Astrocyte (in vitro differentiated cells and primary cell): ENCODE results near the gene RCOR1. TPM values are rescaled to one million over a fixed set of nuclear protein-coding genes. Genes with fewer than 3 reads are reported as not detected.

Experiments used
- DNase-seq: peaks from one replicate; pipeline ENCODE4 v3.0.0-alpha.2; 2010; ENCODE audit warnings: low read depth
- FAIRE-seq: peaks from 2 replicates; lab custom pipeline; 2011; peaks lifted over from hg19 to GRCh38; lab: Jason Lieb, UNC
- H2AFZ ChIP-seq: 2 replicates; pipeline ENCODE4 v1.6.0; 2012; ENCODE audit warnings: low read depth, low read length, inconsistent platforms
- H3K27ac ChIP-seq: 2 replicates; pipeline ENCODE4 v1.5.1; 2011; ENCODE audit warnings: low read depth, low read length, inconsistent platforms
- H3K27me3 ChIP-seq: 2 replicates; pipeline ENCODE4 v1.6.0; 2011; ENCODE audit warnings: low read length, inconsistent platforms; ENCODE audit not compliant: insufficient read depth
- H3K36me3 ChIP-seq: 2 replicates; pipeline ENCODE4 v1.5.1; 2011; ENCODE audit warnings: low read length, inconsistent platforms; ENCODE audit not compliant: insufficient read depth
- H3K4me1 ChIP-seq: 2 replicates; pipeline ENCODE4 v1.5.1; 2011; ENCODE audit warnings: low read length, inconsistent platforms; ENCODE audit not compliant: insufficient read depth
- H3K4me2 ChIP-seq: 2 replicates; pipeline ENCODE4 v1.6.0; 2012; ENCODE audit warnings: low read length, inconsistent platforms
- H3K4me3 ChIP-seq: 2 replicates; pipeline ENCODE4 v1.5.1; 2011; ENCODE audit warnings: low read depth, mild to moderate bottlenecking, low read length, inconsistent platforms; ENCODE audit not compliant: insufficient read depth
- H3K79me2 ChIP-seq: 2 replicates; pipeline ENCODE4 v1.6.0; 2012; ENCODE audit warnings: mild to moderate bottlenecking, low read length, inconsistent platforms; ENCODE audit not compliant: insufficient read depth
- H3K9ac ChIP-seq: 2 replicates; pipeline ENCODE4 v1.6.0; 2012; ENCODE audit warnings: mild to moderate bottlenecking, low read length, inconsistent platforms
- H3K9me3 ChIP-seq: 2 replicates; pipeline ENCODE4 v1.5.1; 2012; ENCODE audit warnings: low read depth, mild to moderate bottlenecking, low read length, inconsistent platforms; ENCODE audit not compliant: insufficient read depth
- H4K20me1 ChIP-seq: 2 replicates; pipeline ENCODE4 v1.6.0; 2012; ENCODE audit warnings: low read length, inconsistent platforms; ENCODE audit not compliant: insufficient read depth
- H3K27ac Mint-ChIP-seq: one replicate; pipeline ENCODE4 v1.8.0; 2021; ENCODE audit warnings: mild to moderate bottlenecking, mixed read lengths; ENCODE audit not compliant: unreplicated experiment
- H3K27me3 Mint-ChIP-seq: one replicate; pipeline ENCODE4 v1.8.0; 2021; ENCODE audit warnings: low read depth, mixed read lengths; ENCODE audit not compliant: unreplicated experiment
- H3K36me3 Mint-ChIP-seq: one replicate; pipeline ENCODE4 v1.8.0; 2021; ENCODE audit warnings: low read depth, mixed read lengths; ENCODE audit not compliant: unreplicated experiment
- H3K4me1 Mint-ChIP-seq: one replicate; pipeline ENCODE4 v1.8.0; 2021; ENCODE audit warnings: low read depth, mixed read lengths; ENCODE audit not compliant: unreplicated experiment
- H3K4me3 Mint-ChIP-seq: one replicate; pipeline ENCODE4 v1.8.0; 2021; ENCODE audit warnings: mild to moderate bottlenecking, moderate library complexity, mixed read lengths; ENCODE audit not compliant: unreplicated experiment
- H3K9me3 Mint-ChIP-seq: one replicate; pipeline ENCODE4 v1.8.0; 2021; ENCODE audit warnings: mild to moderate bottlenecking, mixed read lengths; ENCODE audit not compliant: unreplicated experiment
- CTCF ChIP-seq: IDR thresholded peaks from 2 replicates; pipeline ENCODE4 v1.5.1; 2011; ENCODE audit warnings: low read depth, mild to moderate bottlenecking, inconsistent platforms, low read length, moderate library complexity; ENCODE audit not compliant: insufficient read depth
- EZH2 ChIP-seq: IDR thresholded peaks from 2 replicates; pipeline ENCODE4 v1.6.1; 2012; ENCODE audit warnings: mild to moderate bottlenecking, low read length, inconsistent platforms; ENCODE audit not compliant: insufficient read depth
- total RNA-seq: library from RNA; stranded (reverse); gene quantifications from 2 replicates; pipeline ENCODE4 v1.2.1, GENCODE V29; 2021

Gene RCOR1
- total RNA-seq, 1 donor from 2014 or later = 31.0 TPM

GRCh38 chr14:102668291-102668873 lies 75.9 kb downstream of the RCOR1 start:
- TF ChIP-seq CTCF = no peak
- TF ChIP-seq EZH2 = no peak
- Histone ChIP-seq H3K79me2 (peaks cover 63% of the 10 kb centered on the region), H4K20me1 (peaks cover 67% of the 10 kb centered on the region), H3K36me3 (no peaks in the 10 kb centered on the region), H2AFZ (no peak overlapping the region), H3K9ac (no peak overlapping the region), H3K27ac (no peak overlapping the region), H3K9me3 (no peaks in the 10 kb centered on the region), H3K27me3 (no peaks in the 10 kb centered on the region), H3K4me2 (no peak overlapping the region), H3K4me1 (peaks cover 7% of the 10 kb centered on the region), H3K4me3 (no peak overlapping the region)
- Mint-ChIP-seq H3K27ac (peak overlapping the region; percentile 47), H3K4me3 (no peak overlapping the region), H3K36me3 (peaks cover 5% of the 10 kb centered on the region), H3K4me1 (peaks cover 15% of the 10 kb centered on the region), H3K9me3 (no peaks in the 10 kb centered on the region), H3K27me3 (no peaks in the 10 kb centered on the region)
- DNase-seq (no peak), FAIRE-seq (no peak)

GRCh38 chr14:102671410-102671809 lies 79.0 kb downstream of the RCOR1 start:
- Histone ChIP-seq H3K9me3 (no peaks in the 10 kb centered on the region), H3K9ac (no peak overlapping the region), H3K27ac (no peak overlapping the region), H4K20me1 (peaks cover 54% of the 10 kb centered on the region), H3K4me2 (no peak overlapping the region), H2AFZ (no peak overlapping the region), H3K79me2 (peaks cover 48% of the 10 kb centered on the region), H3K4me1 (peaks cover 10% of the 10 kb centered on the region), H3K27me3 (no peaks in the 10 kb centered on the region), H3K36me3 (no peaks in the 10 kb centered on the region), H3K4me3 (no peak overlapping the region)
- Mint-ChIP-seq H3K9me3 (peaks cover 2% of the 10 kb centered on the region), H3K36me3 (peaks cover 5% of the 10 kb centered on the region), H3K27me3 (no peaks in the 10 kb centered on the region), H3K27ac (no peak overlapping the region), H3K4me1 (peaks cover 12% of the 10 kb centered on the region), H3K4me3 (no peak overlapping the region)
- TF ChIP-seq CTCF (no peak), EZH2 (no peak)
- DNase-seq (no peak), FAIRE-seq (no peak)

- H3K4me1 ChIP-seq = peaks cover 4% of the 10 kb centered on the region
- DNase-seq = no peak
- no peak overlapping the region for H2AFZ ChIP-seq
- Mint-ChIP-seq H3K4me1 (peaks cover 6% of the 10 kb centered on the region), H3K4me3 (no peak overlapping the region), H3K9me3 (peaks cover 2% of the 10 kb centered on the region), H3K27me3 (no peaks in the 10 kb centered on the region), H3K27ac (no peak overlapping the region), H3K36me3 (peaks cover 2% of the 10 kb centered on the region)
- peaks cover 41% of the 10 kb centered on the region for H3K79me2 ChIP-seq
- H3K9ac ChIP-seq = no peak overlapping the region
- H3K9me3 ChIP-seq = no peaks in the 10 kb centered on the region
- H3K36me3 ChIP-seq = no peaks in the 10 kb centered on the region
- no peaks in the 10 kb centered on the region for H3K27me3 ChIP-seq
- FAIRE-seq = no peak
- TF ChIP-seq EZH2 = no peak
- peak; percentile 6 for TF ChIP-seq CTCF
- no peak overlapping the region for H3K4me2 ChIP-seq
- H4K20me1 ChIP-seq = peaks cover 45% of the 10 kb centered on the region
- H3K27ac ChIP-seq = no peak overlapping the region
- H3K4me3 ChIP-seq = no peak overlapping the region
Measured at GRCh38 chr14:102672410-102672960, 80.0 kb downstream of the RCOR1 start.
